Activated B cell treated with CpG ODN at 0.5 μM for 24 hours (primary cell): ENCODE results near the gene GSG1L. TPM values are rescaled to one million over a fixed set of nuclear protein-coding genes. Genes with fewer than 3 reads are reported as not detected.
"Not testable (repeated sequence)": the region's sequence is repeated elsewhere in the genome, so short reads cannot be mapped to it uniquely, and the experiment has no call there.

Source experiments
- ATAC-seq: fragments of 200-7000 bp; cut with Tn5 transposase; one replicate; pipeline ENCODE4 v1.10.0; 2021; ENCODE audit warnings: low read depth, mild to moderate bottlenecking, moderate library complexity
- CTCF ChIA-PET: fragments of 350-600 bp; sonication (Branson Sonifier 250); formaldehyde crosslinking; loops from one replicate; lab custom pipeline; 2021; ENCODE audit warnings: antibody characterized with exemption; lab: Charles Lee
- POLR2A ChIA-PET: fragments of 350-600 bp; sonication (Branson Sonifier 250); formaldehyde crosslinking; loops from one replicate; lab custom pipeline; 2021; ENCODE audit warnings: antibody characterized with exemption; lab: Charles Lee
- DNase-seq: peaks from one replicate; pipeline ENCODE4 v3.0.0; 2022
- H3K27ac Mint-ChIP-seq: one replicate; pipeline ENCODE4 v1.8.0; 2020; ENCODE audit warnings: mixed read lengths
- H3K27me3 Mint-ChIP-seq: one replicate; pipeline ENCODE4 v1.8.0; 2021; ENCODE audit warnings: mixed read lengths
- H3K36me3 Mint-ChIP-seq: one replicate; pipeline ENCODE4 v1.8.0; 2021; ENCODE audit warnings: low read depth, mixed read lengths
- H3K4me1 Mint-ChIP-seq: one replicate; pipeline ENCODE4 v1.8.0; 2021; ENCODE audit warnings: mixed read lengths
- H3K4me3 Mint-ChIP-seq: one replicate; pipeline ENCODE4 v1.8.0; 2020; ENCODE audit warnings: mild to moderate bottlenecking, mixed read lengths
- H3K9me3 Mint-ChIP-seq: one replicate; pipeline ENCODE4 v1.8.0; 2020; ENCODE audit warnings: mixed read lengths
- intact Hi-C: fragments of 100-400 bp; cut with micrococcal nuclease; formaldehyde crosslinking; loops from one replicate; pipeline ENCODE4 v1.15.1; 2024
- total RNA-seq: library from RNA; stranded (reverse); gene quantifications from 2 replicates; pipeline ENCODE4 v1.2.3, GENCODE V29; 2022
- TF ChIP-seq, protein P1 (sequence below): fragments of 200-600 bp; IDR thresholded peaks from one replicate; pipeline ENCODE4 v1.8.0; 2022; ENCODE audit warnings: antibody characterized with exemption, mild to moderate bottlenecking

The GSG1L gene
- total RNA-seq, 1 donor from 2014 or later, result not detected

DNA sequence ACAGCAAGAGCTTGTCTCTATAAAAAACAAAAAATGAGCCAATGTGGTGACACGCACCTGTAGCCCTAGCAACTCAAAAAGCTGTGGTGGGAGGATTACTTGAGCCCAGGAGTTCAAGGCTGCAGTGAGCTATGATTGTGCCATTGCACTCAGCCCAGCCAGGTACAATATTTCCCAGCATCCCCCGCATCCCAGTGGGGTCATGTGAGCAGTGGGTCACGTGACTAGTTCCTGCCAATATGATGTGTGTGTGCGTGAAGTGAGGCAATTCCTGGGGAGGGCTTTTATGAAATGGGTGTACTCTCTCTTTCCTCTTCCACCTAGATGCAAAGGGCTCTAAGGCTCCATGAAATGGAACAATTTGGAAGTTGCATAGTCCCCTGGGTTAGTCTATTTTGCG is 81.3 kb downstream of the GSG1L start:
- Mint-ChIP-seq H3K27ac (no peak overlapping the region), H3K27me3 (peaks cover 18% of the 10 kb centered on the region), H3K4me3 (no peak overlapping the region), H3K4me1 (no peaks in the 10 kb centered on the region), H3K36me3 (no peaks in the 10 kb centered on the region), H3K9me3 (peaks cover 5% of the 10 kb centered on the region)
- DNase-seq (no peak), ATAC-seq (no peak)
- ChIA-PET POLR2A (no interaction called here), CTCF (interaction anchor here (0.9 kb wide), 1 partner anchor 10 kb away, joined by 3 read pairs; no protein-coding TSS in a partner anchor)
- TF ChIP-seq, protein P1, sequence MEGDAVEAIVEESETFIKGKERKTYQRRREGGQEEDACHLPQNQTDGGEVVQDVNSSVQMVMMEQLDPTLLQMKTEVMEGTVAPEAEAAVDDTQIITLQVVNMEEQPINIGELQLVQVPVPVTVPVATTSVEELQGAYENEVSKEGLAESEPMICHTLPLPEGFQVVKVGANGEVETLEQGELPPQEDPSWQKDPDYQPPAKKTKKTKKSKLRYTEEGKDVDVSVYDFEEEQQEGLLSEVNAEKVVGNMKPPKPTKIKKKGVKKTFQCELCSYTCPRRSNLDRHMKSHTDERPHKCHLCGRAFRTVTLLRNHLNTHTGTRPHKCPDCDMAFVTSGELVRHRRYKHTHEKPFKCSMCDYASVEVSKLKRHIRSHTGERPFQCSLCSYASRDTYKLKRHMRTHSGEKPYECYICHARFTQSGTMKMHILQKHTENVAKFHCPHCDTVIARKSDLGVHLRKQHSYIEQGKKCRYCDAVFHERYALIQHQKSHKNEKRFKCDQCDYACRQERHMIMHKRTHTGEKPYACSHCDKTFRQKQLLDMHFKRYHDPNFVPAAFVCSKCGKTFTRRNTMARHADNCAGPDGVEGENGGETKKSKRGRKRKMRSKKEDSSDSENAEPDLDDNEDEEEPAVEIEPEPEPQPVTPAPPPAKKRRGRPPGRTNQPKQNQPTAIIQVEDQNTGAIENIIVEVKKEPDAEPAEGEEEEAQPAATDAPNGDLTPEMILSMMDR, result no peak
- intact Hi-C loops, result no loop called here

DNA sequence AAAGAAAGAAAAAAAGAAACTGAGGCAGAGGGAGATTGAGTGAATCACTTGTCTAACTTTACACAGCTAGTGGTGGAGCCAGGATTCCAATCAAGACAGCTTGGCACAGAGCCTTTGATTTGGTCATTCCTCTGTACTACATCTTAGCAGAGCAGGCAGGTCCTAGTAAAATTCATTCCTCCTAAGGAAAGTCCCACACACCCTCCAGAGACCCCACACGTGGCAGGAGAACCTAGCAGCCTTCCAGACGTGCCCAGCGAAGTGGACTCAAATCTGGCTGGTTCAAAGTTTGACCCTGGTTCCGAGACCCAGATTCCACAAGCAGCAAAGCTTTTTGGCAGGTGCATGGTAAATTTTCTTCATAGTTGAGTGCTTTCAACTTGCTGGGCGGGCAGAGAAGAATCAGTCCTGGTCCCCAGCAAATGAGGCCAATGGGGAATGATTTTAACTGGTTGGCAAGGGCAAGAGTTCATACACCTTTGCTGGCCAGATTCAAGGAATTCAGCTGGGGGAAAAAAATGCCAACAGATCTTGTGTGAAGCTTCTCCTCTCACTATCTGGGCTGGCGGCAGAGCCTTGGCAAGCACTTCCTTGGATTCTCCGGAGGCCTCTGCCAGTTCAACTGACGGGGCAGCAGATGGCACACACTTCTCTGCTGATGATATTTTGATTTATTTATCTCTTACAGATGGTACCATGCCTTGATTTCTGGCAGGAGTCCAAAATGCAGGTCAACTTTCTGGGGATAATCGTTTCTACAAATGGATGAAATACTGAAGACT is 82.4 kb downstream of the GSG1L start:
- ATAC-seq (no peak), DNase-seq (no peak)
- intact Hi-C loops, result no loop called here
- H3K9me3 Mint-ChIP-seq, result peaks cover 5% of the 10 kb centered on the region
- POLR2A ChIA-PET, result no interaction called here
- TF ChIP-seq, protein P1, result no peak
- no peak overlapping the region for H3K27ac Mint-ChIP-seq
- peaks cover 22% of the 10 kb centered on the region for H3K27me3 Mint-ChIP-seq
- H3K36me3 Mint-ChIP-seq, result no peaks in the 10 kb centered on the region
- CTCF ChIA-PET, result no interaction called here
- no peak overlapping the region for H3K4me3 Mint-ChIP-seq
- no peaks in the 10 kb centered on the region for H3K4me1 Mint-ChIP-seq

DNA sequence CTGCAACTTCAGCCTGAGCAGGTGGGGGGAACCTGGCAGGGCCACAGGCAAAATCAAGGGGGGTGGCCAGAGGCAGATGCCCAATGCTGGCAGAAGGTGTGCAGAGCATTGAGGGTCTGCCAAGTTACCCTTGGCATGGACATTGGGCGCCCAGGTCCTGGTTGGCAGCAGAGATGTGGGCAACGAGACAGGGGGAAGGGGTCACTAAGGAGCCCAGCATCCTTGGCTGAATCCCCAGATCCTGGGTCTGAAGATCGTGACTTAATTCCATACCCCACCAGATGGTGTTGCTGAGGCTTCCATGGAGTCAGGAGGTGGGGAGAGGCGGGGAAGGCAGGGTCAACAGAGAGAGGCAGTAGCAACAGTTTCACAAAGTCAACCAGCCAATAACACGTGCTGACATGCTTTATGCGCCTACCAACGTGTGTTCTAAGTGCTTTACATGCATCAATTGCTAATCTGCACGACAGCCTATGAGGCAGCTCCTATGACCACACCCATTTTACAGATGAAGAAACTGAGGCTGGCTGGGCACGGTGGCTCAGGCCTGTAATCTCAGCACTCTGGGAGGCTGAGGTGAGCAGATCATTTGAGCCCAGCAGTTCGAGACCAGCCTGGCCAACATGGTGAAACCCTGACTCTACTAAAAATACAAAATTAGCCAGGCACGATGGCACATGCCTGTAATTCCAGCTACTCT is 83.3 kb downstream of the GSG1L start:
- TF ChIP-seq, protein P1, result no peak
- Mint-ChIP-seq H3K4me1 (no peaks in the 10 kb centered on the region), H3K27ac (no peak overlapping the region), H3K4me3 (no peak overlapping the region), H3K9me3 (peaks cover 5% of the 10 kb centered on the region), H3K27me3 (peaks cover 19% of the 10 kb centered on the region), H3K36me3 (no peaks in the 10 kb centered on the region)
- ATAC-seq (no peak), DNase-seq (no peak)
- ChIA-PET CTCF (no interaction called here), POLR2A (no interaction called here)
- intact Hi-C loops, result no loop called here

DNA sequence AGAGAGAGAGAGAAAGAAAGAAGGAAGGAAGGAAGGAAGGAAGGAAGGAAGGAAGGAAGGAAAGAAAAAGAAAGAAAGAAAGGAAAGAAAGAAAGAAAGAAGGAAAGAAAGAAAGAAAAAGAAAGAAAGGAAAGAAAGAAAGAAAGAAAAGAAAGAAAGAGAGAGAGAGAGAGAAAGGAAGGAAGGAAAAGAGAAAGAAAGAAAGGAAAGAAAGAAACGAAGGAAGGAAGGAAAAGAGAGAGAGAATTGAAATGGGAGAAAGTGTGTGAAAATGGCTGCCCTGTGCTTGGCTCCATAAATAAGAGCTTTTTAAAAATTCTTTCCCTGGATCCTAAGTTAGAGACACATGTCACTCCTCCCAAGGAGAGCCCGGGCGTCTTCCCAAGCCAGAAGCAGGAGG is 83.8 kb downstream of the GSG1L start:
- intact Hi-C loops, DNase-seq, POLR2A ChIA-PET, H3K27ac Mint-ChIP-seq, H3K9me3 Mint-ChIP-seq, H3K4me1 Mint-ChIP-seq, H3K4me3 Mint-ChIP-seq, ATAC-seq, H3K36me3 Mint-ChIP-seq, CTCF ChIA-PET: not testable (repeated sequence)
- H3K27me3 Mint-ChIP-seq, result peaks cover 17% of the 10 kb centered on the region

DNA sequence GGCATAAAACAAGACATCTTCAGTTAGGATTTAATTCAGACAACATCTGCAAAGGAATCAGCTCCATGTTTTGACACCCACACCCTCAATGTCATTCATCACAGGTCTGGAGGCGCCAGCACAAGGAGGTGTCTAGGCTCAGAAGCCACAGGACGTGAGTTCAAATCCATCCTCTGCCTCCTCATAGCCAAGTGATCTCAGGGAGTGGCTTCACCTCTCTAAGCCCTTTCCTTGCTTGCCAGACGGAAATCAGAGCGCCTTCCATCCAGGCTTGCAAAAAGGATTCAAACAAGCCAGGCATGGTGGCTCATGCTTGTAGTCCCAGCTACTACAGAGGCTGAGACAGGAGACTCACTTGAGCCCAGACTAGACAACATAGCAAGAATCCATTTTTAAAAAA is 84.6 kb downstream of the GSG1L start:
- Mint-ChIP-seq H3K36me3 (no peaks in the 10 kb centered on the region), H3K9me3 (peaks cover 5% of the 10 kb centered on the region), H3K27ac (no peak overlapping the region), H3K4me3 (no peak overlapping the region), H3K27me3 (peaks cover 19% of the 10 kb centered on the region), H3K4me1 (no peaks in the 10 kb centered on the region)
- intact Hi-C loops, result no loop called here
- ChIA-PET CTCF (no interaction called here), POLR2A (no interaction called here)
- TF ChIP-seq, protein P1, result no peak
- DNase-seq, result no peak
- ATAC-seq, result no peak
